Prostate gland (tissue), 2 donors: Measurements from ENCODE around the gene GDPD4. TPM values are rescaled to one million over a fixed set of nuclear protein-coding genes. Genes with fewer than 3 reads are reported as not detected.

Source experiments
- DNase-seq: peaks from one replicate; pipeline ENCODE4 v3.0.0-alpha.2; 2019; ENCODE audit warnings: low spot score
- H3K27ac ChIP-seq, 2 donors: fragments of 200-600 bp; sonication (generic); 2 replicates each; pipeline ENCODE4 v1.5.1; 2017 to 2019
- H3K27me3 ChIP-seq: fragments of 200-600 bp; sonication (generic); replicated peaks from 2 replicates; pipeline ENCODE4 v1.5.1; 2019; ENCODE audit not compliant: insufficient read depth
- H3K36me3 ChIP-seq, 2 donors: fragments of 200-600 bp; sonication (generic); 1 replicate in 1 of 2; 2 replicates in 1 of 2; pipeline versions ENCODE4 v1.5.1 to v1.8.1; 2017 to 2019
- H3K4me1 ChIP-seq: fragments of 200-600 bp; sonication (generic); replicated peaks from 2 replicates; pipeline ENCODE4 v1.5.1; 2019
- H3K4me3 ChIP-seq, 2 donors: fragments of 200-600 bp; sonication (generic); 2 replicates each; pipeline ENCODE4 v1.5.1; 2017 to 2019
- H3K9me3 ChIP-seq: fragments of 200-600 bp; sonication (generic); 2 replicates; pipeline ENCODE4 v1.5.1; 2017
- CTCF ChIP-seq, 4 experiments: fragments of 200-600 bp in 2 of 4; fragments of 450-650 bp in 2 of 4; sonication (generic) in 2 of 4; IDR thresholded peaks; 1 replicate in 3 of 4; 2 replicates in 1 of 4; pipeline ENCODE4 v1.5.1; 2016 to 2019; ENCODE audit warnings: antibody characterized with exemption in 4 of 4, mild to moderate bottlenecking in 2 of 4, moderate library complexity in 2 of 4
- POLR2A ChIP-seq: fragments of 450-650 bp; IDR thresholded peaks from one replicate; pipeline ENCODE4 v1.6.1; 2016; ENCODE audit warnings: antibody characterized with exemption, mild to moderate bottlenecking
- POLR2AphosphoS5 ChIP-seq: sonication (generic); formaldehyde crosslinking; IDR thresholded peaks from one replicate; pipeline ENCODE4 v1.6.1; 2017; ENCODE audit warnings: antibody characterized with exemption
- WGBS: methylation state at CpG from one replicate; pipeline ENCODE4 v1.1.5; 2018; 5-methylcytosine and 5-hydroxymethylcytosine counted together
- intact Hi-C: fragments of 100-400 bp; cut with DNase I; formaldehyde crosslinking; loops from one replicate; pipeline ENCODE4 v1.14.2; 2022
- total RNA-seq, 2 donors: library from RNA; depleted of rRNA; stranded (reverse); fragments of >200 nt; gene quantifications; one replicate each; pipeline ENCODE4 v1.1.0, GENCODE V29; 2016

The GDPD4 gene
- total RNA-seq, 2 donors from 2014 or later = 7.4 TPM; not detected in 1

- intact Hi-C loops = no loop called here
- 91% methylated on average over 2 of the region's 2 CpGs for WGBS
Observed at GRCh38 chr11:77267962-77268361, 33.5 kb downstream of the GDPD4 start.

DNA sequence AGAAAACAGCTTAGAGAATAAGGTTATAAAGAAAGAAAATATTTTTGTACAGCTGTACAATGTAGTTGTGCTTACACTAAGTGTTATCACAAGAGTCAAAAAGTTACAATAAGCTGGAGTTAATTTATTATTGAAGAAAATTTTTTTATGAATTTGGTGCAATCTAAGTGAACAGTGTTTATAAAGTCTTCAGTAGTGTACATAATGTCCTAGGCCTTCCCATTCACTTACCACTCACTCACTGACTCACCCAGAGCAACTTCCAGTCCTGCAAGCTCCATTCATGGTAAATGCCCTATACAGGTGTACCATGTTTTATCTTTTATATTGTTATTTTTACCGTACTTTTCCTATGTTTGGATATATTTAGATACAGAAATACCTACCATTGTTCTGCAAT lies 34.7 kb downstream of the GDPD4 start:
- TF ChIP-seq POLR2A (no peak), POLR2AphosphoS5 (no peak), CTCF (IDR thresholded peaks at IDR 0.05) (no peak)
- Histone ChIP-seq H3K9me3 (no peaks in the 10 kb centered on the region), H3K4me3 (no peak overlapping the region), H3K27ac (no peak overlapping the region), H3K4me1 (no peaks in the 10 kb centered on the region), H3K27me3 (no peaks in the 10 kb centered on the region), H3K36me3 (no peaks in the 10 kb centered on the region)
- intact Hi-C loops = no loop called here
- 70% methylated on average over 1 of the region's 1 CpG for WGBS
- no peak for DNase-seq

More at GRCh38 chr11:77267962-77268361, 33.5 kb downstream of the GDPD4 start:
- TF ChIP-seq CTCF (IDR thresholded peaks at IDR 0.05) = no peak
- TF ChIP-seq POLR2AphosphoS5 = no peak
- TF ChIP-seq POLR2A = no peak
- DNase-seq = no peak
- Histone ChIP-seq H3K4me1 (no peaks in the 10 kb centered on the region), H3K9me3 (no peaks in the 10 kb centered on the region), H3K27me3 (no peaks in the 10 kb centered on the region), H3K36me3 (no peaks in the 10 kb centered on the region), H3K27ac (no peak overlapping the region), H3K4me3 (no peak overlapping the region)

DNA sequence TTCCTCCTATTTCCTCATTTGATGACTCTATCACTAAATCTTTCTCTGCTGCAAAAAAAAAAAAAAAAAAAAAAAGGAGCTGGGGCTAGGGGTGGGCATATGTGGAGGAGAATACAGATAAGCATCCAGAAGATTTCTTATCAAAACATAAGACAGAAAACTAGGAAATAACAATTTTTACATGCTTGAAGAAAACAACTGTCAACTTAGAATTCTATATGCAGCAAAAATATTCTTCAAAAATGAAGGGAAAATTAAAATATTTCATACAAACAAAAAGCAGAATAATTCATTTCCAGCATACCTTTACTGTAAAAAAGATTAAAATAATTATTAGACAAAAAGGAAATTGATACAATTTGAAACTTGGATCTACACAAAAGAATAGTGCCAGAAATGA lies 38.7 kb downstream of the GDPD4 start:
- intact Hi-C loops = no loop called here
- no peaks in the 10 kb centered on the region for H3K4me1 ChIP-seq
- TF ChIP-seq POLR2A (no peak), CTCF (IDR thresholded peaks at IDR 0.05) (no peak), POLR2AphosphoS5 (no peak)
- H3K36me3 ChIP-seq = no peaks in the 10 kb centered on the region
- H3K27ac ChIP-seq = no peak overlapping the region
- H3K27me3 ChIP-seq = no peaks in the 10 kb centered on the region
- DNase-seq = no peak
- no peaks in the 10 kb centered on the region for H3K9me3 ChIP-seq
- no peak overlapping the region for H3K4me3 ChIP-seq

DNA sequence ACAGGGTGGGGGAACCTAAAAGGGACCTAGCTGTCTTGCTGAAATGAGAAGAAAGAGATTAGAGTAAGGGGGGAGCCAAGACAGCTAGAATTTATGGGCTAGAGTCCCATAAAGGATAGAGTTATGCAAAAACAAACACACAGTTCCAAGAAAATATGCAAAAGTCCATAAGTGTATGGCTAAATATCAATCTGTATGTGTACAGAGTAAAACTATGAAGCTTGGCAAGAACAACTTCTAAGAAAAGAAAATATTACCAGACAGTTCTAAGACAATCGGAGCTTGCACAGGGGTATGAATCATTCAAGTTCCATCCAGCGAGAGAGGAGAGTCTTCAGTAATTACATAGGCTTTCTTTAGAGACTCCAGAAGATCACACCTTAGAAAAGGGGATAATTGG lies 41.8 kb downstream of the GDPD4 start:
- TF ChIP-seq CTCF (IDR thresholded peaks at IDR 0.05) (no peak), POLR2A (no peak), POLR2AphosphoS5 (no peak)
- Histone ChIP-seq H3K27me3 (no peaks in the 10 kb centered on the region), H3K4me1 (no peaks in the 10 kb centered on the region), H3K9me3 (no peaks in the 10 kb centered on the region), H3K36me3 (no peaks in the 10 kb centered on the region), H3K27ac (no peak overlapping the region), H3K4me3 (no peak overlapping the region)
- intact Hi-C loops = no loop called here
- DNase-seq = no peak
- WGBS = 24% methylated on average over 2 of the region's 2 CpGs

- no peak for DNase-seq
- no peak overlapping the region for H3K4me3 ChIP-seq
Observed at GRCh38 chr11:77253690-77254089, 47.8 kb downstream of the GDPD4 start.

More at GRCh38 chr11:77253690-77254089, 47.8 kb downstream of the GDPD4 start:
- intact Hi-C loops = no loop called here
- H3K27me3 ChIP-seq = no peaks in the 10 kb centered on the region
- 86% methylated on average over 1 of the region's 1 CpG for WGBS
- no peaks in the 10 kb centered on the region for H3K9me3 ChIP-seq
- H3K4me1 ChIP-seq = no peaks in the 10 kb centered on the region
- no peak overlapping the region for H3K27ac ChIP-seq
- H3K36me3 ChIP-seq = no peaks in the 10 kb centered on the region
- TF ChIP-seq POLR2AphosphoS5 (no peak), POLR2A (no peak), CTCF (IDR thresholded peaks at IDR 0.05) (no peak)
